K562 (cell line): ENCODE measurements around the gene PLXNB2.

ENCODE experiments used
- ATF2 ChIP-seq: sonication (generic); formaldehyde crosslinking; IDR thresholded peaks from 2 replicates; pipeline ENCODE4 v1.8.1; 2022; ENCODE audit warnings: missing genetic modification reagents
- EZH2 ChIP-seq: IDR thresholded peaks from 2 replicates; pipeline ENCODE4 v1.6.1; 2012; ENCODE audit warnings: low read depth, mild to moderate bottlenecking, inconsistent platforms, low read length, borderline replicate concordance
- FOXA1 ChIP-seq: fragments of 450-650 bp; IDR thresholded peaks from 2 replicates; pipeline ENCODE4 v1.6.1; 2016; ENCODE audit warnings: mild to moderate bottlenecking, borderline replicate concordance
- HCFC1 ChIP-seq: IDR thresholded peaks from 2 replicates; pipeline ENCODE4 v1.6.1; 2012; ENCODE audit warnings: low read depth, low read length, improper control_type of control experiment
- SAP30 ChIP-seq: fragments of 200-600 bp; sonication (generic); IDR thresholded peaks from 2 replicates; pipeline ENCODE4 v1.6.1; 2012; ENCODE audit warnings: borderline replicate concordance, low read depth, mild to moderate bottlenecking, moderate library complexity, low read length, control low read depth, inconsistent platforms; ENCODE audit not compliant: insufficient read depth, poor library complexity, severe bottlenecking
- SP2 ChIP-seq: IDR thresholded peaks from 2 replicates; pipeline ENCODE4 v1.6.1; 2011; ENCODE audit warnings: mild to moderate bottlenecking, low read depth, low read length, moderate library complexity; ENCODE audit not compliant: poor library complexity, severe bottlenecking; ENCODE audit errors: extremely low read depth
- TF ChIP-seq, protein P1 (sequence below), 3 experiments: IDR thresholded peaks in 2 of 3; conservative IDR thresholded peaks in 1 of 3; 2 replicates each; pipeline ENCODE4 v1.5.1; 2011 to 2012; ENCODE audit warnings: low read length in 3 of 3, mild to moderate bottlenecking in 3 of 3, control low read depth in 2 of 3, improper control_type of control experiment in 1 of 3, inconsistent platforms in 1 of 3, low read depth in 1 of 3, mixed read lengths in 1 of 3, moderate library complexity in 1 of 3; ENCODE audit not compliant: insufficient read depth in 2 of 3

GRCh38 chr22:50342651-50343540 lies 35.5 kb upstream of the PLXNB2 start, which contains the start of gene PPP6R2:
- TF ChIP-seq EZH2 (no peak), SAP30 (no peak), HCFC1 (no peak), SP2 (no peak), FOXA1 (no peak), ATF2 (CRISPR knock-in tag) (no peak)
- TF ChIP-seq, protein P1, sequence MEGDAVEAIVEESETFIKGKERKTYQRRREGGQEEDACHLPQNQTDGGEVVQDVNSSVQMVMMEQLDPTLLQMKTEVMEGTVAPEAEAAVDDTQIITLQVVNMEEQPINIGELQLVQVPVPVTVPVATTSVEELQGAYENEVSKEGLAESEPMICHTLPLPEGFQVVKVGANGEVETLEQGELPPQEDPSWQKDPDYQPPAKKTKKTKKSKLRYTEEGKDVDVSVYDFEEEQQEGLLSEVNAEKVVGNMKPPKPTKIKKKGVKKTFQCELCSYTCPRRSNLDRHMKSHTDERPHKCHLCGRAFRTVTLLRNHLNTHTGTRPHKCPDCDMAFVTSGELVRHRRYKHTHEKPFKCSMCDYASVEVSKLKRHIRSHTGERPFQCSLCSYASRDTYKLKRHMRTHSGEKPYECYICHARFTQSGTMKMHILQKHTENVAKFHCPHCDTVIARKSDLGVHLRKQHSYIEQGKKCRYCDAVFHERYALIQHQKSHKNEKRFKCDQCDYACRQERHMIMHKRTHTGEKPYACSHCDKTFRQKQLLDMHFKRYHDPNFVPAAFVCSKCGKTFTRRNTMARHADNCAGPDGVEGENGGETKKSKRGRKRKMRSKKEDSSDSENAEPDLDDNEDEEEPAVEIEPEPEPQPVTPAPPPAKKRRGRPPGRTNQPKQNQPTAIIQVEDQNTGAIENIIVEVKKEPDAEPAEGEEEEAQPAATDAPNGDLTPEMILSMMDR (IDR thresholded peaks at IDR 0.05 in 2 of 3, conservative IDR thresholded peaks at IDR 0.05 in 1 of 3; ENCODE audit: insufficient read depth in 2 of 3, low read depth in 1 of 3, low read length in 3 of 3): no peak
